IMR-90 (cell line): ENCODE data around the gene ZNF286A. TPM values are rescaled to one million over a fixed set of nuclear protein-coding genes. Genes with fewer than 3 reads are reported as not detected.

Source experiments
- ATAC-seq: fragments of 200-7000 bp; cut with Tn5 transposase; 2 replicates; pipeline ENCODE4 v1.9.1; 2020; ENCODE audit warnings: low read depth, mild to moderate bottlenecking, moderate library complexity
- BruUV-seq: library from RNA; stranded (reverse); fragments of 400-500 nt; replicated peaks from 2 replicates; lab custom pipeline; 2021; lab: Mats Ljungman, UMichigan
- CTCF ChIA-PET: fragments of 300-600 bp; formaldehyde crosslinking; extraction: SDS; loops from one replicate; lab custom pipeline; 2021; ENCODE audit warnings: antibody characterized with exemption; lab: Yijun Ruan, JAX
- POLR2A ChIA-PET: fragments of 300-600 bp; sonication (Branson Sonifier 250); formaldehyde crosslinking; loops from one replicate; lab custom pipeline; 2022; ENCODE audit warnings: antibody characterized with exemption; ENCODE audit not compliant: unreplicated experiment; lab: Charles Lee
- DNase-seq: peaks from one replicate; pipeline ENCODE4 v3.0.0; 2013
- H2AFZ ChIP-seq: replicated peaks from 2 replicates; pipeline ENCODE3; 2013; ENCODE audit warnings: low read length, mild to moderate bottlenecking; ENCODE audit not compliant: poor library complexity
- H2AK5ac ChIP-seq: 2 replicates; pipeline ENCODE4 v1.6.1; 2013; ENCODE audit warnings: low read depth, low read length, inconsistent platforms
- H2AK9ac ChIP-seq: replicated peaks from 2 replicates; pipeline ENCODE3; 2013; ENCODE audit warnings: mild to moderate bottlenecking, low read depth, low read length, moderate library complexity; ENCODE audit not compliant: poor library complexity
- H2BK120ac ChIP-seq: 2 replicates; pipeline ENCODE4 v1.6.1; 2013; ENCODE audit warnings: low read depth, low read length, inconsistent platforms
- H2BK15ac ChIP-seq: 3 replicates; pipeline ENCODE4 v1.6.1; 2013; ENCODE audit warnings: low read depth, low read length, inconsistent platforms
- H2BK20ac ChIP-seq: 2 replicates; pipeline ENCODE4 v1.6.1; 2013; ENCODE audit warnings: low read depth, mild to moderate bottlenecking, inconsistent platforms, low read length, moderate library complexity
- H2BK5ac ChIP-seq: 2 replicates; pipeline ENCODE4 v1.6.1; 2013; ENCODE audit warnings: mild to moderate bottlenecking, low read depth, low read length, inconsistent platforms; ENCODE audit not compliant: poor library complexity, severe bottlenecking
- H3K14ac ChIP-seq: replicated peaks from 2 replicates; pipeline ENCODE4 v1.6.1; 2013; ENCODE audit warnings: low read depth, low read length, inconsistent platforms
- H3K18ac ChIP-seq: 2 replicates; pipeline ENCODE4 v1.6.1; 2013; ENCODE audit warnings: low read depth, low read length, control low read depth
- H3K23ac ChIP-seq: 2 replicates; pipeline ENCODE4 v1.6.1; 2013; ENCODE audit warnings: low read depth, low read length, inconsistent platforms
- H3K27ac ChIP-seq: 2 replicates; pipeline ENCODE4 v1.5.1; 2013; ENCODE audit warnings: mild to moderate bottlenecking, control low read depth, low read length; ENCODE audit not compliant: insufficient read depth
- H3K27me3 ChIP-seq: 2 replicates; pipeline ENCODE4 v1.6.1; 2013; ENCODE audit warnings: low read length; ENCODE audit not compliant: control insufficient read depth, insufficient read depth
- H3K36me3 ChIP-seq: 2 replicates; pipeline ENCODE4 v1.6.1; 2013; ENCODE audit warnings: low read length, mixed read lengths; ENCODE audit not compliant: control insufficient read depth, insufficient read depth
- H3K4ac ChIP-seq: 2 replicates; pipeline ENCODE4 v1.6.1; 2013; ENCODE audit warnings: low read depth, low read length, inconsistent platforms
- H3K4me1 ChIP-seq: 2 replicates; pipeline ENCODE4 v1.6.1; 2013; ENCODE audit warnings: low read length, mixed read lengths; ENCODE audit not compliant: control insufficient read depth, insufficient read depth
- H3K4me2 ChIP-seq: 2 replicates; pipeline ENCODE4 v1.6.1; 2013; ENCODE audit warnings: low read depth, mild to moderate bottlenecking, control low read depth, low read length, moderate library complexity
- H3K4me3 ChIP-seq: 2 replicates; pipeline ENCODE4 v1.5.1; 2013; ENCODE audit warnings: low read depth, mild to moderate bottlenecking, control low read depth, low read length, moderate library complexity; ENCODE audit not compliant: insufficient read depth
- H3K56ac ChIP-seq: 2 replicates; pipeline ENCODE4 v1.6.1; 2013; ENCODE audit warnings: low read length, inconsistent platforms; ENCODE audit not compliant: insufficient read depth; ENCODE audit errors: extremely low read depth
- H3K79me1 ChIP-seq, 2 experiments: 2 replicates each; pipeline ENCODE4 v1.6.1; 2013; ENCODE audit warnings: low read length in 2 of 2, inconsistent platforms in 1 of 2, low read depth in 1 of 2
- H3K9ac ChIP-seq: 2 replicates; pipeline ENCODE4 v1.6.1; 2013; ENCODE audit warnings: low read depth, low read length, control low read depth
- H3K9me1 ChIP-seq: 2 replicates; pipeline ENCODE4 v1.6.1; 2013; ENCODE audit warnings: low read length, inconsistent platforms; ENCODE audit not compliant: insufficient read depth
- H3K9me3 ChIP-seq: 2 replicates; pipeline ENCODE4 v1.6.1; 2013; ENCODE audit warnings: low read length; ENCODE audit not compliant: control insufficient read depth, insufficient read depth
- H4K20me1 ChIP-seq: 2 replicates; pipeline ENCODE4 v1.6.1; 2013; ENCODE audit warnings: low read length, inconsistent platforms; ENCODE audit not compliant: insufficient read depth
- H4K5ac ChIP-seq: 2 replicates; pipeline ENCODE4 v1.6.1; 2013; ENCODE audit warnings: mild to moderate bottlenecking, low read depth, low read length, control low read depth
- H4K8ac ChIP-seq, 2 experiments: 2 replicates each; pipeline ENCODE4 v1.6.1; 2013; ENCODE audit warnings: low read depth in 2 of 2, low read length in 2 of 2, control low read depth in 1 of 2, inconsistent platforms in 1 of 2
- H4K91ac ChIP-seq: 2 replicates; pipeline ENCODE4 v1.6.1; 2013; ENCODE audit warnings: low read depth, low read length, inconsistent platforms; ENCODE audit not compliant: insufficient read depth
- BHLHE40 ChIP-seq: fragments of 150-350 bp; IDR thresholded peaks from 2 replicates; pipeline ENCODE4 v1.6.1; 2016; ENCODE audit warnings: mild to moderate bottlenecking, low read depth, low read length
- CEBPB ChIP-seq: IDR thresholded peaks from 2 replicates; pipeline ENCODE4 v1.6.1; 2012; ENCODE audit warnings: low read depth, low read length, improper control_type of control experiment
- CHD1 ChIP-seq: IDR thresholded peaks from 2 replicates; pipeline ENCODE4 v1.6.1; 2012; ENCODE audit warnings: low read depth, low read length, improper control_type of control experiment
- CTCF ChIP-seq: conservative IDR thresholded peaks from 2 replicates; pipeline ENCODE4 v1.5.1; 2012; ENCODE audit warnings: mild to moderate bottlenecking, low read depth, low read length, improper control_type of control experiment
- FOS ChIP-seq: fragments of 150-350 bp; IDR thresholded peaks from 2 replicates; pipeline ENCODE4 v1.6.1; 2016; ENCODE audit warnings: low read depth, low read length
- MAZ ChIP-seq: IDR thresholded peaks from 2 replicates; pipeline ENCODE4 v1.6.1; 2012; ENCODE audit warnings: low read depth, mild to moderate bottlenecking, low read length, improper control_type of control experiment, moderate library complexity, borderline replicate concordance
- MXI1 ChIP-seq: IDR thresholded peaks from 2 replicates; pipeline ENCODE4 v1.6.1; 2012; ENCODE audit warnings: low read depth, mild to moderate bottlenecking, low read length, moderate library complexity, borderline replicate concordance
- NFE2L2 ChIP-seq: fragments of 150-350 bp; IDR thresholded peaks from 2 replicates; pipeline ENCODE4 v1.6.1; 2016; ENCODE audit warnings: low read depth, mild to moderate bottlenecking, low read length
- POLR2A ChIP-seq: IDR thresholded peaks from 2 replicates; pipeline ENCODE4 v1.6.1; 2012; ENCODE audit warnings: mild to moderate bottlenecking, low read depth, low read length
- RAD21 ChIP-seq: IDR thresholded peaks from 2 replicates; pipeline ENCODE4 v1.6.1; 2012; ENCODE audit warnings: low read length, improper control_type of control experiment
- RFX5 ChIP-seq: IDR thresholded peaks from 2 replicates; pipeline ENCODE4 v1.8.0; 2012; ENCODE audit warnings: low read depth, mild to moderate bottlenecking, low read length, moderate library complexity
- USF2 ChIP-seq: fragments of 150-350 bp; IDR thresholded peaks from 2 replicates; pipeline ENCODE4 v1.6.1; 2017; ENCODE audit warnings: mild to moderate bottlenecking, antibody characterized with exemption, low read length, low read depth
- WGBS, 2 experiments: methylation state at CpG; one replicate each; pipeline versions ENCODE4 v1.1.5 to v1.1.7; 2013; ENCODE audit warnings: missing lambda C conversion rate in 2 of 2; ENCODE audit not compliant: insufficient read length in 1 of 2; ENCODE audit errors: extremely low coverage in 2 of 2; 5-methylcytosine and 5-hydroxymethylcytosine counted together
- dilution Hi-C: fragments of 300-500 bp; cut with HindIII; formaldehyde crosslinking; loops from one replicate; pipeline ENCODE4 v1.14.3; 2018; ENCODE audit warnings: low sequenced_read_pairs; ENCODE audit not compliant: unreplicated experiment
- in situ Hi-C: fragments of 300-500 bp; cut with MboI; formaldehyde crosslinking; loops from 3 replicates; pipeline ENCODE4 v1.14.3; 2019; ENCODE audit warnings: low sequenced_read_pairs, inconsistent platforms, mixed read lengths
- intact Hi-C: fragments of 100-400 bp; cut with micrococcal nuclease; formaldehyde crosslinking; loops from 2 replicates; pipeline ENCODE4 v1.10.0; 2022
- polyA plus RNA-seq, 3 experiments: library from polyadenylated mRNA; depleted of rRNA; stranded (reverse); fragments of >200 nt; gene quantifications; 2 replicates each; pipeline ENCODE4 v1.2.3, GENCODE V29; 2012; ENCODE audit warnings: low replicate concordance in 1 of 3
- total RNA-seq: library from RNA; depleted of rRNA; stranded (reverse); fragments of >200 nt; gene quantifications from 2 replicates; pipeline ENCODE4 v1.2.3, GENCODE V29; 2012

Gene ZNF286A
- total and polyA plus RNA-seq, 2 of the 4 experiments (the other 2 are of a cell fraction): 19.8 to 37.6 TPM

- Histone ChIP-seq H3K18ac (no peak overlapping the region), H4K91ac (no peak overlapping the region), H2BK15ac (no peak overlapping the region), H2BK120ac (no peak overlapping the region), H3K4me3 (no peak overlapping the region), H3K27ac (no peak overlapping the region), H3K9ac (no peak overlapping the region), H3K14ac (no peak overlapping the region), H3K23ac (no peak overlapping the region), H2AK9ac (no peak overlapping the region), H3K4me1 (peaks cover 3% of the 10 kb centered on the region; the same call in 1 of the 2 replicates), H3K9me1 (no peaks in the 10 kb centered on the region; the same call in 1 of the 2 replicates), H3K27me3 (no peaks in the 10 kb centered on the region), H3K4ac (no peak overlapping the region), H3K79me1 (no peaks in the 10 kb centered on the region), H4K8ac (no peak overlapping the region), H3K9me3 (no peaks in the 10 kb centered on the region), H2BK5ac (no peak overlapping the region), H2BK20ac (no peak overlapping the region), H3K56ac (no peak overlapping the region), H3K36me3 (peaks cover 4% of the 10 kb centered on the region), H4K20me1 (no peaks in the 10 kb centered on the region), H4K5ac (no peak overlapping the region), H2AK5ac (no peak overlapping the region), H3K4me2 (no peak overlapping the region), H2AFZ (no peak overlapping the region)
- BruUV-seq: no TSS peak
- in situ Hi-C loops (loop anchor here (25.0 kb wide), 1 partner anchor 401 kb away; the partner anchor contains the start of gene PMP22), intact Hi-C loops (no loop called here), dilution Hi-C loops (no loop called here)
- DNase-seq: no peak
- ChIA-PET CTCF (interaction anchor here (0.6 kb wide), 1 partner anchor 11 kb away, joined by 3 read pairs; no protein-coding TSS in a partner anchor), POLR2A (no interaction called here)
- WGBS, 2 experiments: 89% methylated on average over 3 of the region's 6 CpGs; no CpG with 5 or more reads in 1 of the 2 experiments
- TF ChIP-seq RAD21: no peak
- no peak for TF ChIP-seq USF2
- no peak for TF ChIP-seq MAZ
- TF ChIP-seq MXI1: no peak
- no peak for TF ChIP-seq POLR2A
- no peak for TF ChIP-seq CTCF
- TF ChIP-seq FOS: no peak
- no peak for TF ChIP-seq NFE2L2
- TF ChIP-seq RFX5: no peak
- no peak for TF ChIP-seq CHD1
- TF ChIP-seq CEBPB: no peak
- no peak for TF ChIP-seq BHLHE40
- no peak for ATAC-seq
Measured at GRCh38 chr17:15663176-15663575, 36.4 kb upstream of the ZNF286A start.
